ENCODE results near the gene PFKFB4. TPM values are rescaled to one million over a fixed set of nuclear protein-coding genes. Genes with fewer than 3 reads are reported as not detected.

The PFKFB4 gene
- total and polyA plus RNA-seq, 2 experiments from 2014 or later = 8.6 to 22.9 TPM

GRCh38 chr3:48476426-48477053 lies 80.1 kb downstream of the PFKFB4 start:
- H3K27ac Mint-ChIP-seq = no peak overlapping the region
- Histone ChIP-seq H3K9me2 (ENCODE audit: insufficient read depth) (no peaks in the 10 kb centered on the region), H3F3A (replicated peaks; ENCODE audit: low read depth) (peaks cover 10% of the 10 kb centered on the region; the same call in 1 of the 2 replicates), H3K4me1 (ENCODE audit: insufficient read depth) (peaks cover 24% of the 10 kb centered on the region), H3K4me2 (no peak overlapping the region), H3K79me2 (replicated peaks; ENCODE audit: insufficient read depth) (peaks cover 11% of the 10 kb centered on the region), H2AFZ (no peak overlapping the region), H3K27ac (ENCODE audit: low read depth) (no peak overlapping the region), H3K36me3 (ENCODE audit: insufficient read depth) (no peaks in the 10 kb centered on the region; the same call in 1 of the 2 replicates), H3K27me3 (ENCODE audit: insufficient read depth) (no peaks in the 10 kb centered on the region), H3K4me3 (no peak overlapping the region), H4K20me1 (replicated peaks; ENCODE audit: insufficient read depth) (no peaks in the 10 kb centered on the region)
- DNase-seq (ENCODE audit: low spot score) (no peak), ATAC-seq (no peak)
- H3K9me3 Mint-ChIP-seq = peaks cover 4% of the 10 kb centered on the region
- H3K36me3 Mint-ChIP-seq (ENCODE audit: low read depth) = peaks cover 12% of the 10 kb centered on the region
- peaks cover 37% of the 10 kb centered on the region for H3K4me1 Mint-ChIP-seq
- no peak for TF ChIP-seq STAT1 (IDR thresholded peaks at IDR 0.05; ENCODE audit: unreplicated experiment)
- no peak for TF ChIP-seq ZNF331 (CRISPR knock-in tag; IDR thresholded peaks at IDR 0.05; ENCODE audit: low read depth)
- no peak for TF ChIP-seq POLR2AphosphoS5 (IDR thresholded peaks at IDR 0.05; ENCODE audit: low read depth)
- no peak for TF ChIP-seq REST (IDR thresholded peaks at IDR 0.05; ENCODE audit: unreplicated experiment)
- no peak for TF ChIP-seq EZH2phosphoT487 (IDR thresholded peaks at IDR 0.05; ENCODE audit: unreplicated experiment)
- TF ChIP-seq JUNB (IDR thresholded peaks at IDR 0.05; ENCODE audit: unreplicated experiment) = no peak
- no peak for TF ChIP-seq ZNF114 (CRISPR knock-in tag; IDR thresholded peaks at IDR 0.05)
- no peak for TF ChIP-seq ZNF462 (CRISPR knock-in tag; IDR thresholded peaks at IDR 0.05)
- no peak for TF ChIP-seq NANOG (IDR thresholded peaks at IDR 0.05; ENCODE audit: borderline replicate concordance)
- no peak for TF ChIP-seq ETS1 (IDR thresholded peaks at IDR 0.05)
- H3K4me3 Mint-ChIP-seq = no peak overlapping the region
- H3K27me3 Mint-ChIP-seq (ENCODE audit: insufficient read depth, low read depth, poor library complexity) = peaks cover 27% of the 10 kb centered on the region
